IMR-90 (cell line): Measurements from ENCODE around the gene KCTD3. TPM values are rescaled to one million over a fixed set of nuclear protein-coding genes. Genes with fewer than 3 reads are reported as not detected.

Experiments used
- ATAC-seq: fragments of 200-7000 bp; cut with Tn5 transposase; 2 replicates; pipeline ENCODE4 v1.9.1; 2020; ENCODE audit warnings: low read depth, mild to moderate bottlenecking, moderate library complexity
- BruUV-seq: library from RNA; stranded (reverse); fragments of 400-500 nt; replicated peaks from 2 replicates; lab custom pipeline; 2021; lab: Mats Ljungman, UMichigan
- CTCF ChIA-PET: fragments of 300-600 bp; formaldehyde crosslinking; extraction: SDS; loops from one replicate; lab custom pipeline; 2021; ENCODE audit warnings: antibody characterized with exemption; lab: Yijun Ruan, JAX
- POLR2A ChIA-PET: fragments of 300-600 bp; sonication (Branson Sonifier 250); formaldehyde crosslinking; loops from one replicate; lab custom pipeline; 2022; ENCODE audit warnings: antibody characterized with exemption; ENCODE audit not compliant: unreplicated experiment; lab: Charles Lee
- DNase-seq: peaks from one replicate; pipeline ENCODE4 v3.0.0; 2013
- H2AFZ ChIP-seq: replicated peaks from 2 replicates; pipeline ENCODE3; 2013; ENCODE audit warnings: low read length, mild to moderate bottlenecking; ENCODE audit not compliant: poor library complexity
- H2AK5ac ChIP-seq: 2 replicates; pipeline ENCODE4 v1.6.1; 2013; ENCODE audit warnings: low read depth, low read length, inconsistent platforms
- H2AK9ac ChIP-seq: replicated peaks from 2 replicates; pipeline ENCODE3; 2013; ENCODE audit warnings: mild to moderate bottlenecking, low read depth, low read length, moderate library complexity; ENCODE audit not compliant: poor library complexity
- H2BK120ac ChIP-seq: 2 replicates; pipeline ENCODE4 v1.6.1; 2013; ENCODE audit warnings: low read depth, low read length, inconsistent platforms
- H2BK15ac ChIP-seq: 3 replicates; pipeline ENCODE4 v1.6.1; 2013; ENCODE audit warnings: low read depth, low read length, inconsistent platforms
- H2BK20ac ChIP-seq: 2 replicates; pipeline ENCODE4 v1.6.1; 2013; ENCODE audit warnings: low read depth, mild to moderate bottlenecking, inconsistent platforms, low read length, moderate library complexity
- H2BK5ac ChIP-seq: 2 replicates; pipeline ENCODE4 v1.6.1; 2013; ENCODE audit warnings: mild to moderate bottlenecking, low read depth, low read length, inconsistent platforms; ENCODE audit not compliant: poor library complexity, severe bottlenecking
- H3K14ac ChIP-seq: replicated peaks from 2 replicates; pipeline ENCODE4 v1.6.1; 2013; ENCODE audit warnings: low read depth, low read length, inconsistent platforms
- H3K18ac ChIP-seq: 2 replicates; pipeline ENCODE4 v1.6.1; 2013; ENCODE audit warnings: low read depth, low read length, control low read depth
- H3K23ac ChIP-seq: 2 replicates; pipeline ENCODE4 v1.6.1; 2013; ENCODE audit warnings: low read depth, low read length, inconsistent platforms
- H3K27ac ChIP-seq: 2 replicates; pipeline ENCODE4 v1.5.1; 2013; ENCODE audit warnings: mild to moderate bottlenecking, control low read depth, low read length; ENCODE audit not compliant: insufficient read depth
- H3K27me3 ChIP-seq: 2 replicates; pipeline ENCODE4 v1.6.1; 2013; ENCODE audit warnings: low read length; ENCODE audit not compliant: control insufficient read depth, insufficient read depth
- H3K36me3 ChIP-seq: 2 replicates; pipeline ENCODE4 v1.6.1; 2013; ENCODE audit warnings: low read length, mixed read lengths; ENCODE audit not compliant: control insufficient read depth, insufficient read depth
- H3K4ac ChIP-seq: 2 replicates; pipeline ENCODE4 v1.6.1; 2013; ENCODE audit warnings: low read depth, low read length, inconsistent platforms
- H3K4me1 ChIP-seq: 2 replicates; pipeline ENCODE4 v1.6.1; 2013; ENCODE audit warnings: low read length, mixed read lengths; ENCODE audit not compliant: control insufficient read depth, insufficient read depth
- H3K4me2 ChIP-seq: 2 replicates; pipeline ENCODE4 v1.6.1; 2013; ENCODE audit warnings: low read depth, mild to moderate bottlenecking, control low read depth, low read length, moderate library complexity
- H3K4me3 ChIP-seq: 2 replicates; pipeline ENCODE4 v1.5.1; 2013; ENCODE audit warnings: low read depth, mild to moderate bottlenecking, control low read depth, low read length, moderate library complexity; ENCODE audit not compliant: insufficient read depth
- H3K56ac ChIP-seq: 2 replicates; pipeline ENCODE4 v1.6.1; 2013; ENCODE audit warnings: low read length, inconsistent platforms; ENCODE audit not compliant: insufficient read depth; ENCODE audit errors: extremely low read depth
- H3K79me1 ChIP-seq, 2 experiments: 2 replicates each; pipeline ENCODE4 v1.6.1; 2013; ENCODE audit warnings: low read length in 2 of 2, inconsistent platforms in 1 of 2, low read depth in 1 of 2
- H3K9ac ChIP-seq: 2 replicates; pipeline ENCODE4 v1.6.1; 2013; ENCODE audit warnings: low read depth, low read length, control low read depth
- H3K9me1 ChIP-seq: 2 replicates; pipeline ENCODE4 v1.6.1; 2013; ENCODE audit warnings: low read length, inconsistent platforms; ENCODE audit not compliant: insufficient read depth
- H3K9me3 ChIP-seq: 2 replicates; pipeline ENCODE4 v1.6.1; 2013; ENCODE audit warnings: low read length; ENCODE audit not compliant: control insufficient read depth, insufficient read depth
- H4K20me1 ChIP-seq: 2 replicates; pipeline ENCODE4 v1.6.1; 2013; ENCODE audit warnings: low read length, inconsistent platforms; ENCODE audit not compliant: insufficient read depth
- H4K5ac ChIP-seq: 2 replicates; pipeline ENCODE4 v1.6.1; 2013; ENCODE audit warnings: mild to moderate bottlenecking, low read depth, low read length, control low read depth
- H4K8ac ChIP-seq, 2 experiments: 2 replicates each; pipeline ENCODE4 v1.6.1; 2013; ENCODE audit warnings: low read depth in 2 of 2, low read length in 2 of 2, control low read depth in 1 of 2, inconsistent platforms in 1 of 2
- H4K91ac ChIP-seq: 2 replicates; pipeline ENCODE4 v1.6.1; 2013; ENCODE audit warnings: low read depth, low read length, inconsistent platforms; ENCODE audit not compliant: insufficient read depth
- BHLHE40 ChIP-seq: fragments of 150-350 bp; IDR thresholded peaks from 2 replicates; pipeline ENCODE4 v1.6.1; 2016; ENCODE audit warnings: mild to moderate bottlenecking, low read depth, low read length
- ELK1 ChIP-seq: fragments of 150-350 bp; IDR thresholded peaks from 2 replicates; pipeline ENCODE4 v1.6.1; 2016; ENCODE audit warnings: low read depth, mild to moderate bottlenecking, low read length, moderate library complexity, borderline replicate concordance
- MXI1 ChIP-seq: IDR thresholded peaks from 2 replicates; pipeline ENCODE4 v1.6.1; 2012; ENCODE audit warnings: low read depth, mild to moderate bottlenecking, low read length, moderate library complexity, borderline replicate concordance
- NFE2L2 ChIP-seq: fragments of 150-350 bp; IDR thresholded peaks from 2 replicates; pipeline ENCODE4 v1.6.1; 2016; ENCODE audit warnings: low read depth, mild to moderate bottlenecking, low read length
- SMC3 ChIP-seq: fragments of 150-350 bp; IDR thresholded peaks from 2 replicates; pipeline ENCODE4 v1.6.1; 2016; ENCODE audit warnings: low read depth, mild to moderate bottlenecking, antibody characterized with exemption, low read length, moderate library complexity
- WGBS, 2 experiments: methylation state at CpG; one replicate each; pipeline versions ENCODE4 v1.1.5 to v1.1.7; 2013; ENCODE audit warnings: missing lambda C conversion rate in 2 of 2; ENCODE audit not compliant: insufficient read length in 1 of 2; ENCODE audit errors: extremely low coverage in 2 of 2; 5-methylcytosine and 5-hydroxymethylcytosine counted together
- dilution Hi-C: fragments of 300-500 bp; cut with HindIII; formaldehyde crosslinking; loops from one replicate; pipeline ENCODE4 v1.14.3; 2018; ENCODE audit warnings: low sequenced_read_pairs; ENCODE audit not compliant: unreplicated experiment
- in situ Hi-C: fragments of 300-500 bp; cut with MboI; formaldehyde crosslinking; loops from 3 replicates; pipeline ENCODE4 v1.14.3; 2019; ENCODE audit warnings: low sequenced_read_pairs, inconsistent platforms, mixed read lengths
- intact Hi-C: fragments of 100-400 bp; cut with micrococcal nuclease; formaldehyde crosslinking; loops from 2 replicates; pipeline ENCODE4 v1.10.0; 2022
- polyA plus RNA-seq, 3 experiments: library from polyadenylated mRNA; depleted of rRNA; stranded (reverse); fragments of >200 nt; gene quantifications; 2 replicates each; pipeline ENCODE4 v1.2.3, GENCODE V29; 2012; ENCODE audit warnings: low replicate concordance in 1 of 3
- total RNA-seq: library from RNA; depleted of rRNA; stranded (reverse); fragments of >200 nt; gene quantifications from 2 replicates; pipeline ENCODE4 v1.2.3, GENCODE V29; 2012

The KCTD3 gene
- total and polyA plus RNA-seq, 2 of the 4 experiments (the other 2 are of a cell fraction), result 43.6 to 49.5 TPM

DNA sequence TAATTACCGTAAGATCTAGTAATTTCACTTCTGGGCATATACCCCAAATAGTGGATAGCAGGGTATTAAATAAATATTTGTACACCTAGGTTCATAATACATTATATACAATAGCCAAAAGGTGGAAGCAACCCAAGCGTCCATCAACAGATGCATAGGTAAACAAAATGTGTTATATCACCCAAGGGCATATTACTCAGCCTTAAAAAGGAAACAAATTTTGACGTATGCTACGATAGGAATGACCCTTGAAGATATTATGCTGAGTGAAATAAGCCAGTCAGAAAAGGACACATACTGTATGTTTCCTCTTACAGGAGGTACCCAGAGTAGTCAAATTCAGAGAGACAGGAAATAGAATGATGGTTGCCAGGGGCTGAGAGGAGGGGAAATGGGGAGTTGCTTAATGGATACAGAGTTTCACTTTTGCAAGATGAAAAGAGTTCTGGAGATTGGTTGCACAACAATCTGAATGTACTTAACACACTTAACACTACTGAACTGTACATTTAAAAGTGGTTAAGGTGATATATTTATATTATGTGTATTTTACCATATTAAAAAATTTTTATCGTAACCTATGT, 36.6 kb upstream of the KCTD3 start:
- no peak overlapping the region for H3K56ac ChIP-seq
- intact Hi-C loops, result no loop called here
- H3K4ac ChIP-seq, result no peak overlapping the region
- no peak overlapping the region for H2BK15ac ChIP-seq
- 0 out of 2 replicates have a peak, but pooled peaks cover 2% of the 10 kb centered on the region for H3K9me1 ChIP-seq
- H3K18ac ChIP-seq, result no peak overlapping the region
- DNase-seq (no peak), ATAC-seq (no peak)
- H3K27ac ChIP-seq, result no peak overlapping the region
- no peak overlapping the region for H3K4me2 ChIP-seq
- dilution Hi-C loops, result loop anchor here (25.0 kb wide), 1 partner anchor 868 kb away; no protein-coding TSS in a partner anchor
- WGBS, 2 experiments, result no CpG with 5 or more reads among the region's 5 CpGs
- H4K8ac ChIP-seq, result no peak overlapping the region
- no peaks in the 10 kb centered on the region for H3K27me3 ChIP-seq
- BruUV-seq, result no TSS peak
- TF ChIP-seq MXI1 (no peak), SMC3 (no peak), BHLHE40 (no peak), NFE2L2 (no peak), ELK1 (no peak)
- no peak overlapping the region for H2AFZ ChIP-seq
- H3K14ac ChIP-seq, result no peak overlapping the region
- no peaks in the 10 kb centered on the region for H3K36me3 ChIP-seq
- H3K23ac ChIP-seq, result no peak overlapping the region
- no peak overlapping the region for H2BK20ac ChIP-seq
- no peaks in the 10 kb centered on the region for H3K79me1 ChIP-seq
- H3K4me3 ChIP-seq, result no peak overlapping the region
- H4K91ac ChIP-seq, result no peak overlapping the region
- H3K9ac ChIP-seq, result no peak overlapping the region
- ChIA-PET POLR2A (no interaction called here), CTCF (no interaction called here)
- no peak overlapping the region for H2BK5ac ChIP-seq
- no peak overlapping the region for H4K5ac ChIP-seq
- H2BK120ac ChIP-seq, result no peak overlapping the region
- in situ Hi-C loops, result loop anchor here (25.0 kb wide), 1 partner anchor 1293 kb away; no protein-coding TSS in a partner anchor
- H2AK5ac ChIP-seq, result no peak overlapping the region
- peaks cover 3% of the 10 kb centered on the region; the same call in 1 of the 2 replicates for H3K4me1 ChIP-seq
- peaks cover 6% of the 10 kb centered on the region for H3K9me3 ChIP-seq
- H2AK9ac ChIP-seq, result no peak overlapping the region
- no peaks in the 10 kb centered on the region for H4K20me1 ChIP-seq
